Osteocyte (in vitro differentiated cells): ENCODE data around the gene NMNAT1. TPM values are rescaled to one million over a fixed set of nuclear protein-coding genes. Genes with fewer than 3 reads are reported as not detected.

Experiments used
- DNase-seq: peaks from one replicate; pipeline ENCODE4 v3.0.0; 2021; ENCODE audit warnings: mixed read lengths; ENCODE audit not compliant: unreplicated experiment; ENCODE audit errors: extremely low spot score
- H3K27ac Mint-ChIP-seq: one replicate; pipeline ENCODE4 v1.8.0; 2021; ENCODE audit warnings: mild to moderate bottlenecking, mixed read lengths; ENCODE audit not compliant: unreplicated experiment
- H3K27me3 Mint-ChIP-seq: one replicate; pipeline ENCODE4 v1.8.0; 2021; ENCODE audit warnings: mixed read lengths; ENCODE audit not compliant: unreplicated experiment
- H3K36me3 Mint-ChIP-seq: one replicate; pipeline ENCODE4 v1.8.0; 2021; ENCODE audit warnings: mixed read lengths; ENCODE audit not compliant: unreplicated experiment
- H3K4me1 Mint-ChIP-seq: one replicate; pipeline ENCODE4 v1.8.0; 2021; ENCODE audit warnings: mixed read lengths; ENCODE audit not compliant: unreplicated experiment
- H3K4me3 Mint-ChIP-seq: one replicate; pipeline ENCODE4 v1.8.0; 2021; ENCODE audit warnings: mild to moderate bottlenecking, moderate library complexity, mixed read lengths; ENCODE audit not compliant: unreplicated experiment
- H3K9me3 Mint-ChIP-seq: one replicate; pipeline ENCODE4 v1.8.0; 2021; ENCODE audit warnings: mixed read lengths; ENCODE audit not compliant: unreplicated experiment
- long read RNA-seq: library from polyadenylated mRNA; unstranded; transcript quantifications from one replicate; pipeline ENCODE4 v2.0.0, GENCODE V29; 2021
- total RNA-seq: library from RNA; stranded (reverse); gene quantifications from 2 replicates; pipeline ENCODE4 v1.2.1, GENCODE V29; 2021
- TF ChIP-seq, protein P1 (sequence below): fragments of 200-600 bp; sonication (generic); IDR thresholded peaks from 2 replicates; pipeline ENCODE4 v1.5.0; 2021; ENCODE audit warnings: antibody characterized with exemption, mild to moderate bottlenecking, moderate library complexity

Gene NMNAT1
- 14.5 TPM in 2 replicates for total RNA-seq
- long read RNA-seq, transcript NMNAT1-201 (5 exons, 3,781 nt), result major isoform, 22 of 39 reads
- long read RNA-seq, partial matches to known transcripts, result 0 of 39 reads
- long read RNA-seq, other reads (novel, unspliced or antisense), result 17 of 39 reads

DNA sequence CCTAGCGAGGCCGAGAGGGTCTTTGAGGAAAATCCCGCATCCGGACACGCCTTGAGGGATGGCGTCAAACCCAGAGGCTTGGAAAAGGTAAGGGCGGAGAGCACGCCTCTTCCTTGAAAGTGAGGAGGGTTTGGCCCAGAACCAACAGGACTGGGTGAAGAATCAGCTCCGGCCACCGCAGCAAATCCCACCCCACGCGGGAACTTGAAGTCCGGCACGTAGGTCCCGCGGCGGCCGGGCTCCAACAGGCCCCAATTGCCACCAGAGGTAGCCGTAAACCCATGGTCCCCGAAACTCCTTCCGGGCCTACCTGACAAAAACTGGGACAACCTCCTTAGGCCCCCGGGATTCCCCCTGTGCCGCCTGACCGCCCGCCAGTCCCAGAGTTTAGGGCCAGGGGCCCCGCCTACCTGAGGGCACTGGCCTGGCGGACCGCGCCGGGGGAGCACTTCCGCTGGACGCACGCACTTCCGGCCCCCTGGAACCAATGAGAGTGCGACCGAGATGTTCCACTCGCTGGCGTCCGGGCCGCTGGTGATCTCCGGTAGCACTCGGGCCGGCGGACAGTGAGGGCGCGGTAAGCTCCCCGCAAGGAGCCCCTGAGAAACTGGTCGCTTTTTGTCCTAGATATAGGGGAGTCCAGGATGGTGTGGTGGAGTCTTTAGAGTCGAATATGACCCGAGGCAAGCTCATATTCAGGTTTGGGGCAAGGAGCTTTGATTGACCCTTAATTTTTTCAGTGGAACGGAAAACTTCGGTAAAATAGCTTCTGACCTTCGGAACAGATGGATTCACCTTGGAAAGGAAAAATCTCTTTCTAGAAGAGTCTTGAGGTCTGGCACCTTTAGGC, at the start of gene NMNAT1, which contains the start of gene LZIC:
TSS of gene NMNAT1 (plus strand) at position 537 of the 850 bp plus-strand sequence. CDS start 28,599 bp downstream, outside the sequence.
TSS of gene LZIC (minus strand) at position 453 of the 850 bp plus-strand sequence. CDS start 6,772 bp downstream, outside the sequence.
- TF ChIP-seq, protein P1, sequence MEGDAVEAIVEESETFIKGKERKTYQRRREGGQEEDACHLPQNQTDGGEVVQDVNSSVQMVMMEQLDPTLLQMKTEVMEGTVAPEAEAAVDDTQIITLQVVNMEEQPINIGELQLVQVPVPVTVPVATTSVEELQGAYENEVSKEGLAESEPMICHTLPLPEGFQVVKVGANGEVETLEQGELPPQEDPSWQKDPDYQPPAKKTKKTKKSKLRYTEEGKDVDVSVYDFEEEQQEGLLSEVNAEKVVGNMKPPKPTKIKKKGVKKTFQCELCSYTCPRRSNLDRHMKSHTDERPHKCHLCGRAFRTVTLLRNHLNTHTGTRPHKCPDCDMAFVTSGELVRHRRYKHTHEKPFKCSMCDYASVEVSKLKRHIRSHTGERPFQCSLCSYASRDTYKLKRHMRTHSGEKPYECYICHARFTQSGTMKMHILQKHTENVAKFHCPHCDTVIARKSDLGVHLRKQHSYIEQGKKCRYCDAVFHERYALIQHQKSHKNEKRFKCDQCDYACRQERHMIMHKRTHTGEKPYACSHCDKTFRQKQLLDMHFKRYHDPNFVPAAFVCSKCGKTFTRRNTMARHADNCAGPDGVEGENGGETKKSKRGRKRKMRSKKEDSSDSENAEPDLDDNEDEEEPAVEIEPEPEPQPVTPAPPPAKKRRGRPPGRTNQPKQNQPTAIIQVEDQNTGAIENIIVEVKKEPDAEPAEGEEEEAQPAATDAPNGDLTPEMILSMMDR, result no peak
- Mint-ChIP-seq H3K27me3 (no peaks in the 10 kb centered on the region), H3K9me3 (no peaks in the 10 kb centered on the region), H3K27ac (peak within 1 kb of the TSS; percentile 98), H3K4me1 (peaks cover 16% of the 10 kb centered on the region), H3K4me3 (peak within 1 kb of the TSS; percentile 96), H3K36me3 (peaks cover 12% of the 10 kb centered on the region)
- peak; percentile 96 for DNase-seq

DNA sequence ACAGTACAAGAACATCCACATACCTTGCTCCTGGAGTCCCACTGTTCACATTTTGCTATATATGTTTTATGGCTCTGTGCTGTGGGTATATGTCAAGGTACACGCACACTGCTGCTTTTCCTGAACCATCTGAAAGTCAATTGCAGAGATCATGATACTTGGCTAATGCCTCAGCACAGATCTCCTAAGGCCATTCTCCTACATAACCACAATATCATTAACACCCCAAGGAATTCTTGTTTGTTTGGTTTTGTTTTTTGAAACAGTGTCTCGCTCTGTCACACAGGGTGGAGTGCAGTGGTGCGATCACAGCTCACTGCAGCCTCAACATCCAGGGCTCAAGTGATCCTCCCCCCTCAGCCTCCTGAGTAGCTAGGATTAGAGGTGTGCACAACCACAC, 49.2 kb upstream of the NMNAT1 start:
- Mint-ChIP-seq H3K27ac (peak overlapping the region; percentile 63), H3K27me3 (no peaks in the 10 kb centered on the region), H3K4me1 (peaks cover 46% of the 10 kb centered on the region), H3K36me3 (no peaks in the 10 kb centered on the region), H3K4me3 (no peak overlapping the region), H3K9me3 (no peaks in the 10 kb centered on the region)
- TF ChIP-seq, protein P1, result no peak
- no peak for DNase-seq

DNA sequence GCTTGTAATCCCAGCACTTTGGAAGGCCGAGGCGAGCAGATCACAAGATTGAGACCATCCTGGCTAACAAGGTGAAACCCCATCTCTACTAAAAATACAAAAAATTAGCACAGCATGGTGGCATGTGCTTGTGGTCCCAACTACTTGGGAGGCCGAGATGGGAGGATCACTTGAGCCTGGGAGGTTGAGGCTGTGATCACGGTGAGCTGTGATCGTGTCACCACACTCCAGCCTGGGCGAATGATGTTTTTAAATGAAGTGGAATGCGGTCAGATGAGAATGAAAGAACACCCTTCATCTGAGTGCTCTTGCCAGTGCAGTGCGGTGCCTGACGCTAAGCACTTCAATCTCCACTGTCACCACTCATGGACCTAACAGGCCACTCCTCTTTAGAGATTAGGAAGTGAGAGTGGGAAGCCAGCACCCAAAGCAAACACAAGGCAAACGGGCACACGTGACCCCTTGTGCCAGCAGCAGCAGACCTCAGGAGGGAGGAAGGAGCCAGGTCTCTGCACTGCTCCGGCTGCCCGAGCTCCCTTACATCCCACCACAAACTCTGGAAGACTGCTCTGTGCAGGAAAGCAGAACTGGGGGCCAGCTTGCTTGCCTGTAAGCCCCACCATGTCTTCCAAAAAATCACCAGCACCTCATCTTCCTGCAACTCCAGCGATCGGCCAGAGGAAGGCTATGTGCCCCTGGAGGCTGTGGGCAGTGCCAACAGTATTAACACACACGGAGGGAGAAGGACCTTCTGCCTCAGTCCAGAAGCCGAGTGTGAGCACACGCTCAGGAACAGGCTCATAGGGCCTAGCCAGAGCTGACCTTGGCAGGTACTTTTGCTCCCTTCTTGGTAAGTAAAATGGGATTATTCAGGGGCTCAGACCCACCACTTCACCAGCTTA, 42.9 kb upstream of the NMNAT1 start:
- Mint-ChIP-seq H3K36me3 (no peaks in the 10 kb centered on the region), H3K27me3 (no peaks in the 10 kb centered on the region), H3K4me1 (peaks cover 20% of the 10 kb centered on the region), H3K27ac (no peak overlapping the region), H3K4me3 (no peak overlapping the region), H3K9me3 (no peaks in the 10 kb centered on the region)
- TF ChIP-seq, protein P1, result no peak
- no peak for DNase-seq

DNA sequence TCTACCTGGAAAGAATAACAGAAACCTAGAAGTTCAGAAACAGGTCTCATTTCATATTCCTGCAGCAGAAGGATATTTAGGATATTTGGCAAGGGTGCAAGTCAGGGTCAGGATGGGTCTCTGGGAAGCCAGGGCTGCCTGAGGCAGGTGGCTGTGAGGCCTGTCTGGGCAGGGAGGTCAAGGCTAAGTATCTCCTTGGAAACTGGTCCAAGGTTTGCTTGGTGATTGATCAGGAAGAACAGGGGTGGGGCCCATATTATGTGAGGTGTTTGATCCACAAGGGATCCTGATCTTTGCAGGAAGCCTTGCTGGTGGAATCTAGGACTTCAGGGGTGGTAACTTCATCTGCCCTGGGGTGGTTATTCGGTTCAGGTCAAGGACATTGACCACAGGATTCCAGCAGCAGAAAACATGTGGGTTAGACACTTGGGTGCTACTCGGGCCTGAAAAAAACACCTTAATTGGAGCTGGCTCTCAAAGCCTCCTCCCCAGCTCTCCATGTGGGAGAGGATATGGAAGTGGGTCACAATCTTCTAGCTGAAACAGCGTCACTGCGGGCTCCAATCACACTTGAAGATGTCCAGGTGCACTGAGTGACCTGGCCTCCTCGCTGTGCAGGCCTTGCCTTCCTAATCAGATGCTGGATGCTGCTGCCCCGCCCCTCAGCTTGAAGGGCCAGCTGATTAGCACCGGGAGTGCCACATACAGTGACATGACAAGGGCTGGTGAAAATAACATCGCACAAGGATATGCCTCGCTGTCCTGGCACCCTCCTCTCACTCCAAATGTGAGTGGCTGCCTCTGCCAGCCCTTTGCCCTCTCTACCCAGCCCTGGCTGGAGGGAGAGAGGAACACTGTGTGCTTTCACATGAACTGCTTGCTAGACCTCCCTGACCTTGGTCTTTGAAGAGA, 41.9 kb upstream of the NMNAT1 start:
- Mint-ChIP-seq H3K4me1 (peaks cover 22% of the 10 kb centered on the region), H3K27me3 (no peaks in the 10 kb centered on the region), H3K9me3 (no peaks in the 10 kb centered on the region), H3K27ac (no peak overlapping the region), H3K36me3 (no peaks in the 10 kb centered on the region), H3K4me3 (no peak overlapping the region)
- no peak for DNase-seq
- TF ChIP-seq, protein P1, result no peak
